ENCODE results near the gene IDH2. TPM values are rescaled to one million over a fixed set of nuclear protein-coding genes. Genes with fewer than 3 reads are reported as not detected.
A peak's percentile ranks its signal among the peaks of the same experiment; 100 is the strongest.

The IDH2 gene
- total and polyA plus RNA-seq, 10 of the 15 experiments (the other 5 are each of a cell fraction or from before 2014, with no cell fraction given), result 2.3 to 358 (median 242) TPM

GRCh38 chr15:90059208-90059985 is 42.9 kb downstream of the IDH2 start:
- CTCF ChIA-PET, result interaction anchor here (0.7 to 2.8 kb wide), 6 partner anchors 12 to 161 kb away, joined by 3 to 10 read pairs (median 3); no protein-coding TSS in a partner anchor
- H3K9me3 ChIP-seq (replicated peaks; ENCODE audit: control insufficient read depth, insufficient read depth, low read length), result no peaks in the 10 kb centered on the region
- WGBS (ENCODE audit: insufficient coverage, insufficient replicate concordance, low lambda C conversion rate, missing lambda C conversion rate), result 1% methylated on average over 21 of the region's 21 CpGs
- no peak overlapping the region; the same call in 1 of the 2 replicates for H2AFZ ChIP-seq (ENCODE audit: control insufficient read depth, low read depth, low read length)
- peak; percentile 94 for ATAC-seq
- H3K79me2 ChIP-seq (ENCODE audit: control insufficient read depth, insufficient read depth, low read length), result peaks cover 39% of the 10 kb centered on the region
- H4K20me1 ChIP-seq (ENCODE audit: control insufficient read depth, insufficient read depth), result no peaks in the 10 kb centered on the region
- in situ Hi-C loops (cut with MboI) (no loop called here), intact Hi-C loops (cut with micrococcal nuclease; ENCODE audit: unreplicated experiment) (loop anchor here (1.0 kb wide), 1 partner anchor 21 kb away; no protein-coding TSS in a partner anchor)
- SMC1A ChIA-PET (ENCODE audit: uncharacterized antibody, unreplicated experiment), result interaction anchor here (0.6 to 3.4 kb wide), 8 partner anchors 12 to 796 kb away, joined by 3 to 22 read pairs (median 6); no protein-coding TSS in a partner anchor
- H3K27ac ChIP-seq (ENCODE audit: control insufficient read depth, insufficient read depth), result peak overlapping the region; percentile 91
- BruUV-seq (replicated peaks), result TSS peak; percentile 88
- peak overlapping the region; percentile 71 for H3K4me2 ChIP-seq (ENCODE audit: control insufficient read depth, insufficient read depth)
- POLR2A ChIA-PET, result interaction anchor here (0.5 to 2.3 kb wide), 8 partner anchors 24 to 106 kb away, joined by 3 to 11 read pairs (median 6); no protein-coding TSS in a partner anchor
- H3K36me3 ChIP-seq (ENCODE audit: control insufficient read depth in 2 of 2, insufficient read depth in 2 of 2, low read length in 1 of 2), result peaks cover 1 to 4% of the 10 kb centered on the region in 2 experiments
- peak; percentile 83 for FAIRE-seq
- H3K4me1 ChIP-seq (ENCODE audit: control insufficient read depth, insufficient read depth, low read length), result peaks cover 60% of the 10 kb centered on the region
- no peaks in the 10 kb centered on the region for H3K27me3 ChIP-seq (replicated peaks in 1 of 2; ENCODE audit: control insufficient read depth in 2 of 2, insufficient read depth in 2 of 2, low read length in 1 of 2)
- DNase-seq (ENCODE audit: low read depth, low spot score), result peak; percentile 97
- peak overlapping the region; percentile 33; the same call in 1 of the 2 replicates for H3K4me3 ChIP-seq
- RAD21 ChIA-PET (ENCODE audit: unreplicated experiment), result interaction anchor here (0.6 to 2.8 kb wide), 8 partner anchors 11 to 161 kb away, joined by 3 to 14 read pairs (median 4); no protein-coding TSS in a partner anchor
- peak overlapping the region; percentile 45 for H3K9ac ChIP-seq (ENCODE audit: control insufficient read depth, insufficient read depth, low read length)
- TF ChIP-seq CBFB (IDR thresholded peaks at IDR 0.05; ENCODE audit: low read depth) (peak; percentile 89), IRF4 (IDR thresholded peaks at IDR 0.05; ENCODE audit: low read depth, low read length) (peak; percentile 92), ELK1 (IDR thresholded peaks at IDR 0.05; ENCODE audit: low read depth, low read length) (no peak), ZBTB11 (CRISPR knock-in tag; IDR thresholded peaks at IDR 0.05) (no peak), CHD2 (IDR thresholded peaks at IDR 0.05; ENCODE audit: borderline replicate concordance, low read depth, low read length) (peak; percentile 92), E4F1 (IDR thresholded peaks at IDR 0.05; ENCODE audit: borderline replicate concordance, partially characterized antibody) (no peak), PBX3 (IDR thresholded peaks at IDR 0.05; ENCODE audit: insufficient replicate concordance, low read depth, low read length) (peak; percentile 46), RBBP5 (conservative IDR thresholded peaks at IDR 0.05) (no peak), BCLAF1 (IDR thresholded peaks at IDR 0.05) (no peak)

Data from GM12878 (cell line).